Effector memory CD4-positive, alpha-beta T cell (primary cell): Measurements from ENCODE around the gene BCLAF1.

ENCODE experiments used
- DNase-seq, 3 donors: peaks; one replicate each; pipeline ENCODE4 v3.0.0-alpha.2; 2020
- H3K27ac ChIP-seq: 2 replicates; pipeline ENCODE4 v1.7.0; 2013; ENCODE audit warnings: mild to moderate bottlenecking, low read length, moderate library complexity; ENCODE audit not compliant: insufficient read depth, poor library complexity, severe bottlenecking
- H3K27me3 ChIP-seq: replicated peaks from 2 replicates; pipeline ENCODE4 v1.7.0; 2013; ENCODE audit warnings: mild to moderate bottlenecking, low read length; ENCODE audit not compliant: insufficient read depth, control insufficient read depth, poor library complexity, severe bottlenecking
- H3K36me3 ChIP-seq: 2 replicates; pipeline ENCODE4 v1.7.0; 2013; ENCODE audit warnings: mild to moderate bottlenecking, low read length, moderate library complexity; ENCODE audit not compliant: control insufficient read depth, insufficient read depth
- H3K4me1 ChIP-seq: 2 replicates; pipeline ENCODE4 v1.7.0; 2013; ENCODE audit warnings: low read length, mild to moderate bottlenecking; ENCODE audit not compliant: control insufficient read depth, insufficient read depth, poor library complexity, severe bottlenecking
- H3K4me3 ChIP-seq: 2 replicates; pipeline ENCODE4 v1.7.0; 2013; ENCODE audit warnings: low read length, low read depth, mild to moderate bottlenecking; ENCODE audit not compliant: insufficient read depth, poor library complexity, severe bottlenecking
- H3K9me3 ChIP-seq: 2 replicates; pipeline ENCODE4 v1.7.0; 2013; ENCODE audit warnings: mild to moderate bottlenecking, low read length, moderate library complexity; ENCODE audit not compliant: control insufficient read depth

Gene BCLAF1

DNA sequence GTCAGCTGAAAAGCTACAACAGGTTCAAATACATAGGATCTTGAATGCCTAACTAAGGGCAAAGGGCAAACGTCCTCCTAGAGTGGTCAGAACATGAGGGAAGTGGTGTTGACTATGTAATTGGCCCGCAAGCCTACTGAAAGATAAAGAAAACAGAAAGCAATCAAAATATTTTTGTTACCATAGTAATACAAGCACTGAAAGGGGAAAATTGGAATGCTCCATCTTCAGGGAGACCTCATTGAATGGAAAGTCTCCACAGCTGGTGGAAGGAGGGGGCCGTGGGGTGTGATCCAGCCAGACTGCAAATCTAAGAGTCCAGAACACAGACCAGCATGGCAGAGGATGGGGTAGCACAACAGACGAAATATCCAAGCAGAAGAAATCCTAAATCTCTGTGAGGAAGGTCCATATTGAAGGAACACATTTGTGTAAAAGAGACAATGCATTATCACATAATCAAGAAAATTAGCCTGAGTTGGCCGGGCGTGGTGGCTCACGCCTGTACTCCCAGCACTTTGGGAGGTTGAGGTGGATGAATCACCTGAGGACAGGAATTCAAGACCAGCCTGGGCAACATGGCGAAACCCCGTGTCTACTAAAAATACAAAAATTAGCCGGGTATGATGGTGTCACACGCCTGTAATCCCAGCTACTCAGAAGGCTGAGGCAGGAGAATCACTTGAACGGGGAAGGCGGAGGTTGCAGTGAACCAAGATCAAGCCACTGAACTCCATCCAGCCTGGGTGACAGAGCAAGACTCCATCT is 79.1 kb downstream of the BCLAF1 start:
- no peaks in the 10 kb centered on the region for H3K36me3 ChIP-seq
- H3K9me3 ChIP-seq: no peaks in the 10 kb centered on the region
- H3K27ac ChIP-seq: no peak overlapping the region
- no peaks in the 10 kb centered on the region for H3K27me3 ChIP-seq
- no peaks in the 10 kb centered on the region for H3K4me1 ChIP-seq
- H3K4me3 ChIP-seq: no peak overlapping the region
- no peak for DNase-seq

DNA sequence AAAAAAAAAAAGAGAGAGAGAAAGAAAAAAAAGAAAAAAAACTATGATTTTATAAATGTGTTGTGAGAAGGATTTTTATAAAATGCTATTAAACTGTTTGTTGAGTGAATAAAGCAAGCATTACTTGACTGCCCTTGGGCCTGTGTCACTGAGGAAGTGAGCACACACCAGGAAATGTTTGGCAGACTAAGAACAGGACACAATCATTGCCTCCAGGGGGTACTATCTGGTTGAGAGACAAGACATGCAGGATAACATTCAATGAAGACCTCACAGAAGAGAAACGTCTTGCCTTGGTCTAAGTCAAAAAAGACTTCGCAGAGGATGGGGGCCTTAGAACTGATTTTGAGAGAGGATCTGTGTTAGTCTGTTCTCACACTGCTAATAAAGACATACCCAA is 80.2 kb downstream of the BCLAF1 start:
- Histone ChIP-seq H3K9me3 (no peaks in the 10 kb centered on the region), H3K4me1 (no peaks in the 10 kb centered on the region), H3K27me3 (no peaks in the 10 kb centered on the region), H3K36me3 (no peaks in the 10 kb centered on the region), H3K27ac (no peak overlapping the region), H3K4me3 (no peak overlapping the region)
- DNase-seq: no peak

DNA sequence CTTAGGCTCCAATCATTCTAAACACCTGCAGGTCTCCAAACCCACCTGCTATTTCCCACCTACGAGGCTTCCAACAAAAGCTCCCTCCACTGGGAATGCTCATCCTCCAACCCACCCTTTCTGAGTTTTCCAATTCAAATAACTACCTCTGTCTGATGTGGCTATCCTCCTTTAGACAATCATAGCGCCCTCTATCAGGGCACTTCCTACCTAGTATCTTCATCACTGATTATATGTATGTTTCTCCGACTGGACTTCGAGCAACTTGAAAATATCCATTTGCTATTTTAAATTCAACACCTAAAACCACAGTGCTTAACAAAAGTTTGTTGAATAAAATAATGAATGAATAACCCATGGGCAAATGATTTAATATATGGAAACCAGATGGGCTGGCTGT is 80.9 kb downstream of the BCLAF1 start:
- H3K27me3 ChIP-seq: no peaks in the 10 kb centered on the region
- H3K9me3 ChIP-seq: no peaks in the 10 kb centered on the region
- H3K27ac ChIP-seq: no peak overlapping the region
- H3K36me3 ChIP-seq: no peaks in the 10 kb centered on the region
- no peak overlapping the region for H3K4me3 ChIP-seq
- no peaks in the 10 kb centered on the region for H3K4me1 ChIP-seq
- DNase-seq: no peak
